ENCODE data around the gene STXBP1. TPM values are rescaled to one million over a fixed set of nuclear protein-coding genes. Genes with fewer than 3 reads are reported as not detected.
"Not testable (repeated sequence)": the region's sequence is repeated elsewhere in the genome, so short reads cannot be mapped to it uniquely, and the experiment has no call there.

STXBP1 gene
- total and polyA plus RNA-seq, 2 donors (not counting 3 experiments of a cell fraction or from before 2014, with no cell fraction given), result 18.8 to 51.3 TPM

GRCh38 chr9:127580879-127581475 lies 31.1 kb upstream of the STXBP1 start:
- intact Hi-C loops (cut with micrococcal nuclease), result no loop called here
- Histone ChIP-seq H3K9ac (replicated peaks; ENCODE audit: extremely low read depth, insufficient read depth, low read length) (no peak overlapping the region), H3K27me3 (ENCODE audit: control insufficient read depth in 2 of 2, insufficient read depth in 2 of 2, low read length in 2 of 2) (no peaks in the 10 kb centered on the region), H3K27ac (ENCODE audit: insufficient read depth, low read depth, low read length) (no peak overlapping the region), H3K9me1 (replicated peaks; ENCODE audit: control insufficient read depth, extremely low read depth, insufficient read depth, low read length) (no peaks in the 10 kb centered on the region), H3K4me3 (replicated peaks in 1 of 3; ENCODE audit: insufficient read depth in 1 of 3, low read depth in 1 of 3, low read length in 3 of 3) (no peak overlapping the region), H3K36me3 (ENCODE audit: control insufficient read depth in 2 of 2, extremely low read depth in 1 of 2, insufficient read depth in 2 of 2, low read length in 2 of 2) (no peaks in the 10 kb centered on the region), H2AFZ (ENCODE audit: low read depth, low read length) (no peak overlapping the region), H3K79me2 (ENCODE audit: control insufficient read depth, insufficient read depth, low read length) (peaks cover 4% of the 10 kb centered on the region), H3K9me3 (replicated peaks; ENCODE audit: control insufficient read depth, insufficient read depth, low read length) (no peaks in the 10 kb centered on the region), H3K4me2 (ENCODE audit: insufficient read depth, low read length) (no peak overlapping the region), H3K4me1 (ENCODE audit: control insufficient read depth, extremely low read depth, insufficient read depth, low read length) (peaks cover 13% of the 10 kb centered on the region), H4K20me1 (replicated peaks; ENCODE audit: control insufficient read depth, extremely low read depth, insufficient read depth, low read length) (no peaks in the 10 kb centered on the region)
- ChIA-PET POLR2A (interaction anchor here (0.9 kb wide), 1 partner anchor 19 kb away, joined by 3 read pairs; no protein-coding TSS in a partner anchor), CTCF (interaction anchor here (3.2 to 3.9 kb wide), 2 partner anchors 56 to 60 kb away, joined by 13 to 25 read pairs; no protein-coding TSS in a partner anchor)
- FAIRE-seq (no peak), DNase-seq (ENCODE audit: low read depth, low spot score) (no peak)
- no TSS peak for BruUV-seq (replicated peaks)
- TF ChIP-seq MYC (IDR thresholded peaks at IDR 0.05; ENCODE audit: low read depth, low read length), result no peak
- no peak for TF ChIP-seq POLR2A (IDR thresholded peaks at IDR 0.05; ENCODE audit: low read depth, low read length)
- TF ChIP-seq POLR2AphosphoS5 (IDR thresholded peaks at IDR 0.05; ENCODE audit: insufficient read depth, low read depth, low read length), result no peak
- TF ChIP-seq FOS (IDR thresholded peaks at IDR 0.05; ENCODE audit: borderline replicate concordance, insufficient read depth, low read length), result no peak
- TF ChIP-seq, protein P1, sequence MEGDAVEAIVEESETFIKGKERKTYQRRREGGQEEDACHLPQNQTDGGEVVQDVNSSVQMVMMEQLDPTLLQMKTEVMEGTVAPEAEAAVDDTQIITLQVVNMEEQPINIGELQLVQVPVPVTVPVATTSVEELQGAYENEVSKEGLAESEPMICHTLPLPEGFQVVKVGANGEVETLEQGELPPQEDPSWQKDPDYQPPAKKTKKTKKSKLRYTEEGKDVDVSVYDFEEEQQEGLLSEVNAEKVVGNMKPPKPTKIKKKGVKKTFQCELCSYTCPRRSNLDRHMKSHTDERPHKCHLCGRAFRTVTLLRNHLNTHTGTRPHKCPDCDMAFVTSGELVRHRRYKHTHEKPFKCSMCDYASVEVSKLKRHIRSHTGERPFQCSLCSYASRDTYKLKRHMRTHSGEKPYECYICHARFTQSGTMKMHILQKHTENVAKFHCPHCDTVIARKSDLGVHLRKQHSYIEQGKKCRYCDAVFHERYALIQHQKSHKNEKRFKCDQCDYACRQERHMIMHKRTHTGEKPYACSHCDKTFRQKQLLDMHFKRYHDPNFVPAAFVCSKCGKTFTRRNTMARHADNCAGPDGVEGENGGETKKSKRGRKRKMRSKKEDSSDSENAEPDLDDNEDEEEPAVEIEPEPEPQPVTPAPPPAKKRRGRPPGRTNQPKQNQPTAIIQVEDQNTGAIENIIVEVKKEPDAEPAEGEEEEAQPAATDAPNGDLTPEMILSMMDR (IDR thresholded peaks at IDR 0.05; ENCODE audit: extremely low read depth in 1 of 2, insufficient read depth in 1 of 2, low read depth in 1 of 2, low read length in 2 of 2), result no peak
- no peak for TF ChIP-seq GATA2 (IDR thresholded peaks at IDR 0.05; ENCODE audit: insufficient read depth, insufficient read length, low read depth, low read length)
- dilution Hi-C loops (cut with MboI; ENCODE audit: extremely low pct_ligation_motif_present, low sequenced_read_pairs), result no loop called here

DNA sequence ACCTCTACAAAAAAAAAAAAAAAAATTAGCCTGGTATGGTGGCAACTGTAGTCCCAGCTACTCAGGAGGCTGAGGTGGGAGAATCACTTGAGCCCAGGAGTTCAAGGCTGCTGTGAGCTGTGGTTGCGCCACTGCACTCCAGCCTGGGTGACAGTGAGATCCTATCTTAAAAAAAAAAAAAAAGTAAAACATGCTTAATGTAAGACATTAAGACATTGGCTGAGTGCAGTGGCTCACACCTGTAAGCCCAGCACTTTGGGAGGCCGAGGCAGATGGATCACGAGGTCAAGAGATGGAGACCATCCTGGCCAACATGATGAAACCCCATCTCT lies 27.6 kb upstream of the STXBP1 start:
- H3K9ac ChIP-seq (replicated peaks; ENCODE audit: extremely low read depth, insufficient read depth, low read length); DNase-seq (ENCODE audit: low read depth, low spot score); H3K79me2 ChIP-seq (ENCODE audit: control insufficient read depth, insufficient read depth, low read length); H3K27me3 ChIP-seq (ENCODE audit: control insufficient read depth in 2 of 2, insufficient read depth in 2 of 2, low read length in 2 of 2); H3K4me3 ChIP-seq (replicated peaks in 1 of 3; ENCODE audit: insufficient read depth in 1 of 3, low read depth in 1 of 3, low read length in 3 of 3); intact Hi-C loops (cut with micrococcal nuclease); H3K9me3 ChIP-seq (replicated peaks; ENCODE audit: control insufficient read depth, insufficient read depth, low read length); BruUV-seq (replicated peaks); dilution Hi-C loops (cut with MboI; ENCODE audit: extremely low pct_ligation_motif_present, low sequenced_read_pairs); H3K4me1 ChIP-seq (ENCODE audit: control insufficient read depth, extremely low read depth, insufficient read depth, low read length); H2AFZ ChIP-seq (ENCODE audit: low read depth, low read length); H4K20me1 ChIP-seq (replicated peaks; ENCODE audit: control insufficient read depth, extremely low read depth, insufficient read depth, low read length); H3K36me3 ChIP-seq (ENCODE audit: control insufficient read depth in 2 of 2, extremely low read depth in 1 of 2, insufficient read depth in 2 of 2, low read length in 2 of 2); H3K27ac ChIP-seq (ENCODE audit: insufficient read depth, low read depth, low read length); H3K9me1 ChIP-seq (replicated peaks; ENCODE audit: control insufficient read depth, extremely low read depth, insufficient read depth, low read length); FAIRE-seq; H3K4me2 ChIP-seq (ENCODE audit: insufficient read depth, low read length): not testable (repeated sequence)
- ChIA-PET POLR2A (interaction anchor here (0.6 to 0.8 kb wide), 5 partner anchors 27 to 135 kb away, joined by 3 to 5 read pairs (median 3); no protein-coding TSS in a partner anchor), CTCF (interaction anchor here (0.8 to 7.4 kb wide), 14 partner anchors 13 to 150 kb away, joined by 3 to 96 read pairs (median 4); partner anchors contain the start of gene TOR2A)

Measured in endothelial cell of umbilical vein (primary cell).